Measurements from ENCODE around the gene RIOK2. TPM values are rescaled to one million over a fixed set of nuclear protein-coding genes. Genes with fewer than 3 reads are reported as not detected.

Gene RIOK2
- total RNA-seq (28.5 and 44.1 TPM in 2 replicates), polyA plus RNA-seq (25.7 and 34.4 TPM in 2 replicates)

DNA sequence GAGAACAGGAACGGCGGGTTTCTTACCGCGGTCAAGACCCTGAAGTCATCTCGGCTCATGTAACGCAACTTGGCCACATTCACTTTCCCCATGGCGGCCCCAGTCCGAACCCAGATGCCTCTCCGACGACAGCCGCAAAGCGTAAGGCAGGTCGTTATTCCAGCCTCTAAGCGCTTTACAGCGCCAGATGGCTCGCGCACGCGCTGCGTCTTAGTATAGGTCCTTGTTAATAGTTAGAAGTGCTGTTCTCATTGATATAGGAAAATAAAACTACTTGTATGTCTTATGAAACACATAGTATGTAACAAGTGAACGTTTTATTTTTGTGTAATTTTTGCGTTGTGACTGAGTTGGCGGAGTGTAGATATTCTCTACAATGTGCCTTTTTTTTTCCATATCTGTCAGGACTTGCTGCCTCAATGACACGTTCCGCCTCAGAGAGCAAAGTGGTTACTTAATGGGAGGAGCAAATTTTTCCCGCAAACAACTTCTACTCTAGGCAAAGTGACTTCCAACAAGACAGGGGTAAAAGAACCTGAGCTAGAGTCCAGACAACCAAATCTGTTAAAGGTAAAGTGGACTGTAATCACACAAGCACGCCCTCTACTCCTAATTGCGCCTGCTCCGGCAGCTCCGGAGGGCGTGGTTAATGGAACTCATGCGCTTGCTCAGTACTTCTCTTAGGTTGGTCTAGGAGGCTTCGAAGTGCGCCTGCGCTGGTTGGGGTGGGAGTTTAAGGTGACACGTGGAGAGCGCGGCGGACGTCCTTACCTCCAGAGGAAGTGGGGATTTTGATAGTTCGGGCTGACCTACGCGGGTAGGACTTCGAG, at the start of gene RIOK2:
Gene RIOK2, minus strand, starts transcription at position 148 of the 830 bp plus-strand sequence. Its CDS starts 56 bp downstream, at position 92.
- 2% methylated on average over 44 of the region's 44 CpGs for WGBS (ENCODE audit: low lambda C conversion rate, missing lambda C conversion rate)
- peak within 1 kb of the TSS; percentile 85 for H2AFZ ChIP-seq
- peak; percentile 97 for DNase-seq (ENCODE audit: low spot score)
- H3K4me3 ChIP-seq, result peak within 1 kb of the TSS; percentile 69
- peaks cover 12% of the 10 kb centered on the region for H3K4me1 ChIP-seq (ENCODE audit: insufficient read depth)
- no peaks in the 10 kb centered on the region for H3K36me3 ChIP-seq (replicated peaks; ENCODE audit: insufficient read depth, low read depth)
- TF ChIP-seq EZH2phosphoT487 (IDR thresholded peaks at IDR 0.05; ENCODE audit: low read depth, severe bottlenecking, unreplicated experiment) (no peak), EZH2 (IDR thresholded peaks at IDR 0.05; ENCODE audit: borderline replicate concordance) (no peak)
- TF ChIP-seq, protein P1, sequence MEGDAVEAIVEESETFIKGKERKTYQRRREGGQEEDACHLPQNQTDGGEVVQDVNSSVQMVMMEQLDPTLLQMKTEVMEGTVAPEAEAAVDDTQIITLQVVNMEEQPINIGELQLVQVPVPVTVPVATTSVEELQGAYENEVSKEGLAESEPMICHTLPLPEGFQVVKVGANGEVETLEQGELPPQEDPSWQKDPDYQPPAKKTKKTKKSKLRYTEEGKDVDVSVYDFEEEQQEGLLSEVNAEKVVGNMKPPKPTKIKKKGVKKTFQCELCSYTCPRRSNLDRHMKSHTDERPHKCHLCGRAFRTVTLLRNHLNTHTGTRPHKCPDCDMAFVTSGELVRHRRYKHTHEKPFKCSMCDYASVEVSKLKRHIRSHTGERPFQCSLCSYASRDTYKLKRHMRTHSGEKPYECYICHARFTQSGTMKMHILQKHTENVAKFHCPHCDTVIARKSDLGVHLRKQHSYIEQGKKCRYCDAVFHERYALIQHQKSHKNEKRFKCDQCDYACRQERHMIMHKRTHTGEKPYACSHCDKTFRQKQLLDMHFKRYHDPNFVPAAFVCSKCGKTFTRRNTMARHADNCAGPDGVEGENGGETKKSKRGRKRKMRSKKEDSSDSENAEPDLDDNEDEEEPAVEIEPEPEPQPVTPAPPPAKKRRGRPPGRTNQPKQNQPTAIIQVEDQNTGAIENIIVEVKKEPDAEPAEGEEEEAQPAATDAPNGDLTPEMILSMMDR (IDR thresholded peaks at IDR 0.05; ENCODE audit: poor library complexity), result no peak
- H4K20me1 ChIP-seq (ENCODE audit: insufficient read depth, poor library complexity, severe bottlenecking), result no peaks in the 10 kb centered on the region
- no peaks in the 10 kb centered on the region for H3K9me2 ChIP-seq (replicated peaks; ENCODE audit: insufficient read depth)
- H3K27ac ChIP-seq, result peak within 1 kb of the TSS; percentile 95
- H3K9me3 ChIP-seq (ENCODE audit: low read depth), result no peaks in the 10 kb centered on the region
- H3K79me2 ChIP-seq, result peaks cover 39% of the 10 kb centered on the region
- no peaks in the 10 kb centered on the region for H3K27me3 ChIP-seq
- peak within 1 kb of the TSS; percentile 70 for H3K4me2 ChIP-seq

DNA sequence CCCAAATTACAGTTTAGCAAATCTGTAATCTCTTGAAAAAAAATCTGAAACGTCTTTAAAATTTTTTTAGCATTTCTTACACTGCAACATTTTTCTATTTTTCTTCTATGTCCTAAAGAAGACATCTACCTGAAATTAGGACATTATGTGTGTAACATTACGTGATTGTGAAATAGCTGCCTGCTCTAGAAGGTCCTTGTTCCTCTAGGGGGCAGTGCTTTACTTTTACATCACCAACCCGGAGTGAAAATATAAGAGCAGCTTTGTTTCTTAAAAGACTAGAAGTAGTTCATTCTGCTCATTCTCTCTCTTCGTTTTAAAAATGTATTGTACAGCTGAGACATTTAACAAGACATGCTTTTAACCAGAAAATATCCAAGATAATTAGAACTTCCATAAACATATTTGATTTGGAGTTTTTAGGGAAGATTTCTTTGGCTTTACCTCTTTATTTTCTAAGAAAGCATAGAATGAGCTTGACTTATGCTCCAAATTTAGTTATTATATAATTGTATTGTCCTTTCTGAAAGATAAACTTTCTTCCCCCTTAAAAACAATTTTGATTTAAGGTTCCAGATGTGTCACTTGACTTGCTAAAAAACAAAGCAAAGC, 48.1 kb upstream of the RIOK2 start:
- no peaks in the 10 kb centered on the region for H4K20me1 ChIP-seq (ENCODE audit: insufficient read depth, poor library complexity, severe bottlenecking)
- no peak overlapping the region for H2AFZ ChIP-seq
- H3K4me1 ChIP-seq (ENCODE audit: insufficient read depth), result peaks cover 3% of the 10 kb centered on the region
- H3K79me2 ChIP-seq, result no peaks in the 10 kb centered on the region
- no peaks in the 10 kb centered on the region for H3K9me2 ChIP-seq (replicated peaks; ENCODE audit: insufficient read depth)
- no peak overlapping the region for H3K27ac ChIP-seq
- DNase-seq (ENCODE audit: low spot score), result peak; percentile 85
- 8% methylated on average over 4 of the region's 4 CpGs for WGBS (ENCODE audit: low lambda C conversion rate, missing lambda C conversion rate)
- H3K27me3 ChIP-seq, result no peaks in the 10 kb centered on the region
- no peak for TF ChIP-seq EZH2 (IDR thresholded peaks at IDR 0.05; ENCODE audit: borderline replicate concordance)
- TF ChIP-seq, protein P1 (IDR thresholded peaks at IDR 0.05; ENCODE audit: poor library complexity), result peak; percentile 93
- no peak overlapping the region for H3K4me3 ChIP-seq
- H3K9me3 ChIP-seq (ENCODE audit: low read depth), result peaks cover 2% of the 10 kb centered on the region
- no peak overlapping the region for H3K4me2 ChIP-seq
- no peaks in the 10 kb centered on the region for H3K36me3 ChIP-seq (replicated peaks; ENCODE audit: insufficient read depth, low read depth)

DNA sequence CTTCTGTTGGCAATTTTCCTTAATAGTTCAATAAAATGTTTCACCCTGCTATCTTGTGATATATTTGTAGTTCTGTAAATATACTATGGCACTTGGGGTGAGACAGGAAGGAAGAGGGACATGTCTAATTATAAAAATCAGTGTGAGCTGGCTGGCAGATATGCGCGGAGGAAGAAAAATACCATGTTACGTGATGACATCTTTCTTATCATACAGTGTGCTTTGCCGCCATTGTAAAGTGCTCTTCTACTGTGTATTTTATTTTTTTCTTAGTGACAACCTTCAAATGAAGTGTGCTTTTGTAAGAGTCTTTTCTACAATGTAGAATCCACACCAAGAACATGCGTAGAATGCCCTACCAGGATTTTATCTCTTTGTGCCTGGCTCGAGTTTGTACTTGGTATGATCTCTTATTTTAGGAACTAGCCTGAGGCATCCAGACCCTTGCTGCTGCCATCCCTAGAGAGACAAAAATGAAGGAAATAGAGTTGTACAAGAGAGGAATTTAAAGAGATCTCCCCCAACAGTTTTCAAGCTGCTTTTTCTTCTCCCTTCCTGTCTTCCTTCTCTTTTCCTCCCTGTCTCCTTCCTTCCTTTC, 46.7 kb upstream of the RIOK2 start:
- H3K27ac ChIP-seq, result no peak overlapping the region
- no peaks in the 10 kb centered on the region for H4K20me1 ChIP-seq (ENCODE audit: insufficient read depth, poor library complexity, severe bottlenecking)
- no peaks in the 10 kb centered on the region for H3K9me3 ChIP-seq (ENCODE audit: low read depth)
- 71% methylated on average over 6 of the region's 6 CpGs for WGBS (ENCODE audit: low lambda C conversion rate, missing lambda C conversion rate)
- H3K9me2 ChIP-seq (replicated peaks; ENCODE audit: insufficient read depth), result no peaks in the 10 kb centered on the region
- DNase-seq (ENCODE audit: low spot score), result no peak
- no peaks in the 10 kb centered on the region for H3K79me2 ChIP-seq
- H3K4me1 ChIP-seq (ENCODE audit: insufficient read depth), result peaks cover 3% of the 10 kb centered on the region
- no peaks in the 10 kb centered on the region for H3K27me3 ChIP-seq
- no peak overlapping the region for H3K4me3 ChIP-seq
- no peaks in the 10 kb centered on the region for H3K36me3 ChIP-seq (replicated peaks; ENCODE audit: insufficient read depth, low read depth)
- H2AFZ ChIP-seq, result peak overlapping the region; percentile 22
- TF ChIP-seq EZH2 (IDR thresholded peaks at IDR 0.05; ENCODE audit: borderline replicate concordance) (no peak), EZH2phosphoT487 (IDR thresholded peaks at IDR 0.05; ENCODE audit: low read depth, severe bottlenecking, unreplicated experiment) (no peak)
- TF ChIP-seq, protein P1 (IDR thresholded peaks at IDR 0.05; ENCODE audit: poor library complexity), result no peak
- no peak overlapping the region for H3K4me2 ChIP-seq

Measured in hepatocyte (in vitro differentiated cells).